Measurements from ENCODE around the gene MYH1.

Gene MYH1

GRCh38 chr17:10527419-10527818, 9.1 kb upstream of the MYH1 start:
- no peaks in the 10 kb centered on the region for H3K9me3 ChIP-seq (ENCODE audit: control insufficient read depth, insufficient read depth, low read length)
- no peaks in the 10 kb centered on the region for H3K27me3 ChIP-seq (ENCODE audit: control insufficient read depth, insufficient read depth, low read length)
- H3K4me1 ChIP-seq (ENCODE audit: control insufficient read depth, insufficient read depth, low read length): no peaks in the 10 kb centered on the region
- H3K36me3 ChIP-seq (ENCODE audit: control insufficient read depth, insufficient read depth, low read length): no peaks in the 10 kb centered on the region
- H3K9ac ChIP-seq (ENCODE audit: low read depth, low read length): no peak overlapping the region
- H3K4me3 ChIP-seq (ENCODE audit: low read depth, low read length): no peak overlapping the region

DNA sequence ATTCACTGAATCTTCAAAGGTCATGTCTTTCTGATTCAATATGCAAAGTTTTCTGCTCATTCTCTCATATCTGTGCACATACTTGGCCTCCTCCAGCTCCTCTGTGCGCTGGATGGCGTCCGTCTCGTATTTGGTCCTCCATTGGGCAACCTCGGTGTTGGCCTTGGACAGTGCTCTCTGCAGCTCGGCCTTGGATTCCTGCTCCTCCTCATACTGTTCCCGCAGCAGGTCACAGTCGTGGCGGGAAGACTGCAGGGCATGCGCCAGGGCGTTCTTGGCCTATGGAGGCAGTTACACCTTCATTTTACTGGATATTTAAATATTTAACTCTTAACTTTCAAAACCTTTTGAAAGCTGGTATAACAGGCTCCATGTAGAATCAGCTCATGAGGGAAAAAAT, 8.2 kb upstream of the MYH1 start:
- H3K36me3 ChIP-seq (ENCODE audit: control insufficient read depth, insufficient read depth, low read length): no peaks in the 10 kb centered on the region
- H3K4me3 ChIP-seq (ENCODE audit: low read depth, low read length): no peak overlapping the region
- no peaks in the 10 kb centered on the region for H3K4me1 ChIP-seq (ENCODE audit: control insufficient read depth, insufficient read depth, low read length)
- H3K9me3 ChIP-seq (ENCODE audit: control insufficient read depth, insufficient read depth, low read length): no peaks in the 10 kb centered on the region
- no peaks in the 10 kb centered on the region for H3K27me3 ChIP-seq (ENCODE audit: control insufficient read depth, insufficient read depth, low read length)
- no peak overlapping the region for H3K9ac ChIP-seq (ENCODE audit: low read depth, low read length)

GRCh38 chr17:10523064-10523463, 4.7 kb upstream of the MYH1 start:
- Histone ChIP-seq H3K9me3 (ENCODE audit: control insufficient read depth, insufficient read depth, low read length) (no peaks in the 10 kb centered on the region), H3K9ac (ENCODE audit: low read depth, low read length) (no peak overlapping the region), H3K36me3 (ENCODE audit: control insufficient read depth, insufficient read depth, low read length) (no peaks in the 10 kb centered on the region), H3K4me3 (ENCODE audit: low read depth, low read length) (no peak overlapping the region), H3K4me1 (ENCODE audit: control insufficient read depth, insufficient read depth, low read length) (no peaks in the 10 kb centered on the region), H3K27me3 (ENCODE audit: control insufficient read depth, insufficient read depth, low read length) (no peaks in the 10 kb centered on the region)

GRCh38 chr17:10521949-10522348, 3.6 kb upstream of the MYH1 start:
- Histone ChIP-seq H3K4me1 (ENCODE audit: control insufficient read depth, insufficient read depth, low read length) (no peaks in the 10 kb centered on the region), H3K9ac (ENCODE audit: low read depth, low read length) (no peak overlapping the region), H3K27me3 (ENCODE audit: control insufficient read depth, insufficient read depth, low read length) (no peaks in the 10 kb centered on the region), H3K9me3 (ENCODE audit: control insufficient read depth, insufficient read depth, low read length) (no peaks in the 10 kb centered on the region), H3K4me3 (ENCODE audit: low read depth, low read length) (no peak overlapping the region), H3K36me3 (ENCODE audit: control insufficient read depth, insufficient read depth, low read length) (no peaks in the 10 kb centered on the region)

GRCh38 chr17:10516638-10517037, 1.7 kb downstream of the MYH1 start:
- H3K9ac ChIP-seq (ENCODE audit: low read depth, low read length): no peak overlapping the region
- no peaks in the 10 kb centered on the region for H3K27me3 ChIP-seq (ENCODE audit: control insufficient read depth, insufficient read depth, low read length)
- H3K4me3 ChIP-seq (ENCODE audit: low read depth, low read length): no peak overlapping the region
- no peaks in the 10 kb centered on the region for H3K9me3 ChIP-seq (ENCODE audit: control insufficient read depth, insufficient read depth, low read length)
- no peaks in the 10 kb centered on the region for H3K4me1 ChIP-seq (ENCODE audit: control insufficient read depth, insufficient read depth, low read length)
- H3K36me3 ChIP-seq (ENCODE audit: control insufficient read depth, insufficient read depth, low read length): no peaks in the 10 kb centered on the region

GRCh38 chr17:10516065-10516464, 2.3 kb downstream of the MYH1 start:
- Histone ChIP-seq H3K27me3 (ENCODE audit: control insufficient read depth, insufficient read depth, low read length) (no peaks in the 10 kb centered on the region), H3K9me3 (ENCODE audit: control insufficient read depth, insufficient read depth, low read length) (no peaks in the 10 kb centered on the region), H3K9ac (ENCODE audit: low read depth, low read length) (no peak overlapping the region), H3K36me3 (ENCODE audit: control insufficient read depth, insufficient read depth, low read length) (no peaks in the 10 kb centered on the region), H3K4me3 (ENCODE audit: low read depth, low read length) (no peak overlapping the region), H3K4me1 (ENCODE audit: control insufficient read depth, insufficient read depth, low read length) (no peaks in the 10 kb centered on the region)

GRCh38 chr17:10513299-10514067, 4.9 kb downstream of the MYH1 start:
- Histone ChIP-seq H3K36me3 (ENCODE audit: control insufficient read depth, insufficient read depth, low read length) (no peaks in the 10 kb centered on the region), H3K27me3 (ENCODE audit: control insufficient read depth, insufficient read depth, low read length) (no peaks in the 10 kb centered on the region), H3K4me1 (ENCODE audit: control insufficient read depth, insufficient read depth, low read length) (no peaks in the 10 kb centered on the region), H3K9me3 (ENCODE audit: control insufficient read depth, insufficient read depth, low read length) (no peaks in the 10 kb centered on the region), H3K9ac (ENCODE audit: low read depth, low read length) (no peak overlapping the region), H3K4me3 (ENCODE audit: low read depth, low read length) (no peak overlapping the region)

GRCh38 chr17:10512856-10513255, 5.5 kb downstream of the MYH1 start:
- Histone ChIP-seq H3K36me3 (ENCODE audit: control insufficient read depth, insufficient read depth, low read length) (no peaks in the 10 kb centered on the region), H3K4me1 (ENCODE audit: control insufficient read depth, insufficient read depth, low read length) (no peaks in the 10 kb centered on the region), H3K9me3 (ENCODE audit: control insufficient read depth, insufficient read depth, low read length) (no peaks in the 10 kb centered on the region), H3K27me3 (ENCODE audit: control insufficient read depth, insufficient read depth, low read length) (no peaks in the 10 kb centered on the region), H3K4me3 (ENCODE audit: low read depth, low read length) (no peak overlapping the region), H3K9ac (ENCODE audit: low read depth, low read length) (no peak overlapping the region)

- no peaks in the 10 kb centered on the region for H3K27me3 ChIP-seq (ENCODE audit: control insufficient read depth, insufficient read depth, low read length)
- no peaks in the 10 kb centered on the region for H3K4me1 ChIP-seq (ENCODE audit: control insufficient read depth, insufficient read depth, low read length)
- no peaks in the 10 kb centered on the region for H3K36me3 ChIP-seq (ENCODE audit: control insufficient read depth, insufficient read depth, low read length)
- H3K4me3 ChIP-seq (ENCODE audit: low read depth, low read length): no peak overlapping the region
- no peak overlapping the region for H3K9ac ChIP-seq (ENCODE audit: low read depth, low read length)
- no peaks in the 10 kb centered on the region for H3K9me3 ChIP-seq (ENCODE audit: control insufficient read depth, insufficient read depth, low read length)
These were observed 18.4 kb downstream of the MYH1 start for GRCh38 chr17:10499950-10500349.

GRCh38 chr17:10492004-10492403, 26.3 kb downstream of the MYH1 start:
- H3K4me3 ChIP-seq (ENCODE audit: low read depth, low read length): no peak overlapping the region
- H3K4me1 ChIP-seq (ENCODE audit: control insufficient read depth, insufficient read depth, low read length): no peaks in the 10 kb centered on the region
- H3K9ac ChIP-seq (ENCODE audit: low read depth, low read length): no peak overlapping the region
- H3K36me3 ChIP-seq (ENCODE audit: control insufficient read depth, insufficient read depth, low read length): no peaks in the 10 kb centered on the region
- no peaks in the 10 kb centered on the region for H3K27me3 ChIP-seq (ENCODE audit: control insufficient read depth, insufficient read depth, low read length)
- H3K9me3 ChIP-seq (ENCODE audit: control insufficient read depth, insufficient read depth, low read length): peaks cover 3% of the 10 kb centered on the region

DNA sequence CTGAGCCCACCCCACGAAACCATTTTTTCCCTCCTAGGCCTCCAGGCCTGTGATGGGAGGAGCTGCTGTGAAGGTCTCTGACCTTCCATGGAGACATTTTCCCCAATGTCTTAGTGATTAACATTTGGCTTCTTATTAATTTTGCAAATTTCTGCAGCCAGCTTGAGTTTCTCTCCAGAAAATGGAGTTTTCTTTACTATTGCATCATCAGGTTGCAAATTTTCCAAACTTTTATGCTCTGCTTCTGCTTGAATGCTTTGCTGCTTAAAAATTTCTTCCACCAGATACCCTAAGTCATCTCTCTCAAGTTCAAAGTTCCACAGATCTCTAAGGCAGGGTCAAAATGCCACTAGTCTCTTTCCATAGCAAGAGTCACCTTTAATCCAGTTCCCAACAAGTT, 36.1 kb downstream of the MYH1 start:
- Histone ChIP-seq H3K36me3 (ENCODE audit: control insufficient read depth, insufficient read depth, low read length) (no peaks in the 10 kb centered on the region), H3K4me3 (ENCODE audit: low read depth, low read length) (no peak overlapping the region), H3K9me3 (ENCODE audit: control insufficient read depth, insufficient read depth, low read length) (no peaks in the 10 kb centered on the region), H3K4me1 (ENCODE audit: control insufficient read depth, insufficient read depth, low read length) (no peaks in the 10 kb centered on the region), H3K27me3 (ENCODE audit: control insufficient read depth, insufficient read depth, low read length) (no peaks in the 10 kb centered on the region), H3K9ac (ENCODE audit: low read depth, low read length) (no peak overlapping the region)

GRCh38 chr17:10477701-10478100, 40.6 kb downstream of the MYH1 start:
- no peak overlapping the region for H3K4me3 ChIP-seq (ENCODE audit: low read depth, low read length)
- H3K36me3 ChIP-seq (ENCODE audit: control insufficient read depth, insufficient read depth, low read length): no peaks in the 10 kb centered on the region
- H3K4me1 ChIP-seq (ENCODE audit: control insufficient read depth, insufficient read depth, low read length): no peaks in the 10 kb centered on the region
- H3K9me3 ChIP-seq (ENCODE audit: control insufficient read depth, insufficient read depth, low read length): no peaks in the 10 kb centered on the region
- no peaks in the 10 kb centered on the region for H3K27me3 ChIP-seq (ENCODE audit: control insufficient read depth, insufficient read depth, low read length)
- H3K9ac ChIP-seq (ENCODE audit: low read depth, low read length): no peak overlapping the region

All from iPS-15b (cell line).